GDM1 (cell line): ENCODE results near the gene LCE1E.

Source experiments
- DNase-seq: peaks from one replicate; lab custom pipeline; 2025; lab: John Stamatoyannopoulos, UW

Gene LCE1E

GRCh38 chr1:152786077-152786476 lies at the start of gene LCE1E:
Gene LCE1E (plus strand): TSS chr1:152786257. CDS start chr1:152787300, 1,043 bp downstream.
- no peak for DNase-seq

- no peak for DNase-seq
Observed at GRCh38 chr1:152737997-152738396, 48.1 kb upstream of the LCE1E start.

GRCh38 chr1:152739841-152740240 lies 46.2 kb upstream of the LCE1E start:
- no peak for DNase-seq

- DNase-seq: no peak
Observed at GRCh38 chr1:152741656-152742055, 44.4 kb upstream of the LCE1E start.

- DNase-seq: no peak
Observed at GRCh38 chr1:152743371-152744145, 42.5 kb upstream of the LCE1E start.

GRCh38 chr1:152745289-152745704 lies 40.8 kb upstream of the LCE1E start:
- no peak for DNase-seq

- no peak for DNase-seq
Observed at GRCh38 chr1:152745765-152746444, 40.2 kb upstream of the LCE1E start.

GRCh38 chr1:152747831-152748230 lies 38.2 kb upstream of the LCE1E start:
- no peak for DNase-seq

- no peak for DNase-seq
Observed at GRCh38 chr1:152752225-152752624, 33.8 kb upstream of the LCE1E start.

- DNase-seq: no peak
Observed at GRCh38 chr1:152753586-152753985, 32.5 kb upstream of the LCE1E start.

GRCh38 chr1:152756872-152757271 lies 29.2 kb upstream of the LCE1E start:
- DNase-seq: no peak

- DNase-seq: no peak
Observed at GRCh38 chr1:152757747-152758146, 28.3 kb upstream of the LCE1E start, which contains the start of gene KPRP. Gene KPRP (plus strand): TSS chr1:152758025. CDS start chr1:152759589, 1,564 bp downstream.

GRCh38 chr1:152758636-152759035 lies 27.4 kb upstream of the LCE1E start:
- DNase-seq: no peak

GRCh38 chr1:152759453-152760173 lies 26.4 kb upstream of the LCE1E start:
- no peak for DNase-seq

- DNase-seq: no peak
Observed at GRCh38 chr1:152760551-152761190, 25.4 kb upstream of the LCE1E start.

- no peak for DNase-seq
Observed at GRCh38 chr1:152761609-152762213, 24.3 kb upstream of the LCE1E start.

- DNase-seq: no peak
Observed at GRCh38 chr1:152768847-152769533, 17.1 kb upstream of the LCE1E start.

- no peak for DNase-seq
Observed at GRCh38 chr1:152770411-152770810, 15.6 kb upstream of the LCE1E start.

GRCh38 chr1:152774875-152775274 lies 11.2 kb upstream of the LCE1E start, which contains the start of gene LCE1F:
Gene LCE1F (plus strand): TSS chr1:152775140. CDS start chr1:152776372, 1,232 bp downstream.
- no peak for DNase-seq

GRCh38 chr1:152776361-152776760 lies 9.7 kb upstream of the LCE1E start:
- no peak for DNase-seq

GRCh38 chr1:152777510-152778137 lies 8.4 kb upstream of the LCE1E start:
- DNase-seq: no peak
